Left lung (tissue), 10 donors: ENCODE measurements around the gene UNC13D. TPM values are rescaled to one million over a fixed set of nuclear protein-coding genes. Genes with fewer than 3 reads are reported as not detected.
A peak's percentile ranks its signal among the peaks of the same experiment; 100 is the strongest.

Experiments used
- ATAC-seq: fragments of 200-7000 bp; cut with Tn5 transposase; one replicate; pipeline ENCODE4 v1.9.1; 2020; ENCODE audit warnings: moderate library complexity
- DNase-seq, 4 donors: peaks; one replicate each; pipeline ENCODE4 v3.0.0-alpha.2; 2013 to 2020
- H3K27ac ChIP-seq, 2 donors: fragments of 200-600 bp; sonication (generic) in 1 of 2; one replicate each; pipeline versions ENCODE4 v1.5.0 to v1.8.0; 2020 to 2021
- H3K27me3 ChIP-seq, 2 donors: fragments of 200-600 bp; sonication (generic) in 1 of 2; one replicate each; pipeline versions ENCODE4 v1.5.0 to v1.8.0; 2020 to 2021
- H3K36me3 ChIP-seq, 2 donors: fragments of 200-600 bp; sonication (generic) in 1 of 2; one replicate each; pipeline versions ENCODE4 v1.5.0 to v1.8.0; 2020 to 2021
- H3K4me1 ChIP-seq, 2 donors: fragments of 200-600 bp; one replicate each; pipeline ENCODE4 v1.8.0; 2021
- H3K4me3 ChIP-seq, 2 donors: fragments of 200-600 bp; sonication (generic) in 1 of 2; one replicate each; pipeline versions ENCODE4 v1.5.0 to v1.8.0; 2020 to 2021; ENCODE audit warnings: mild to moderate bottlenecking in 1 of 2
- H3K9me3 ChIP-seq, 2 donors: fragments of 200-600 bp; sonication (generic) in 1 of 2; one replicate each; pipeline versions ENCODE4 v1.5.0 to v1.8.0; 2020 to 2021
- CTCF ChIP-seq, 2 donors: fragments of 200-600 bp; sonication (generic) in 1 of 2; IDR thresholded peaks; one replicate each; pipeline versions ENCODE4 v1.5.0 to v1.8.0; 2021; ENCODE audit warnings: antibody characterized with exemption in 2 of 2
- intact Hi-C, 2 donors: fragments of 100-400 bp; cut with DNase I; formaldehyde crosslinking; loops; one replicate each; pipeline versions ENCODE4 v1.11.2 to v1.14.2; 2022
- polyA plus RNA-seq, 6 donors: library from polyadenylated mRNA; unstranded; fragments of 120-200 nt; gene quantifications; one replicate each; pipeline ENCODE4 v1.2.1, GENCODE V29; 2013; ENCODE audit not compliant: insufficient read length in 6 of 6
- total RNA-seq, 2 donors: library from RNA; stranded (reverse); fragmentation: NEBNext Ultra II Directional; extraction: Animal tissue kit (Norgen Biotek cat#: 25700); gene quantifications; one replicate each; pipeline ENCODE4 v1.2.1, GENCODE V29; 2021
- donor health status: DM: no; HTN: yes; CAD: no.
- donor health status: DM: no; HTN: no; CAD: no.

Gene UNC13D
- total and polyA plus RNA-seq, 8 donors: 24.9 to 91.4 (median 40.1) TPM

DNA sequence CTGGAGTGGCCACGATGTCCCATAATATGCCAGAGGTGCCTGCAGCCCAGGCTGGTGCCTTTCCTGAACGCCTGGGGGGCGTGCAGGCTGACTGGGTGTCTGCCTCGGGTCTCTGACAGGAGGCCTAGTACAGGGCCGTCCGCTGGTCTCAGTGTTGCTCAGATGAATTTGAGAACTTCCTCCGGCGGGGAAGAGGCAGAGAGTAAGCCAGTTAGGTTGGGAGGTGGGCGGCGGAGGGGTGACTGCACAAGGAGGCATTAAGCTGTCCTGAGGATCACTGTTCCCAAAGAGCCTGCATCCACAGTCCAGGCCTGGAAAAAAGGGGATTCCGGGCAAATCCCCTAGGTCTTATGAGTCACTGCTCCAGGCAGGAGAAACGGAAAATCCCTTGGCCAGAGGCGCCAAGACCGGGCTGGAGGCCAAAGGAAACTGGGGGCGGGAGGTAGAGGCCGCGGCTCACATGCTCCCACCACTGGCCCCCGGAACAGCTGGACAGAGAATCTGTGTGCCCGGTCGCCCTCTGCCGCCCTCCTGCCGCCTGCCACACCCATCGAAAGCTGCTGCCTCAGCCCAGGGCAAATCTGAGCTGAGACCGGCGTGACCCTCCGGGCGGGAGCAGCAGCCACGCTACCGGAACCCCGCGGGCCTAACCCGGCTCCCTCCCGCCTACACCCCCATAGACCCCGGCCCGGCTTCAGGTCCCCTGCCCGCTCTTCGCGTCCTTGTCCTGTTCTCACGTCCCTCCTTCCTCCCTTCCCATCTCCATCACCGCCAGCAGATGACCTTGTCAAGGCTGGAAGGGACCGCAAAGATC lies 32.9 kb upstream of the UNC13D start:
- Histone ChIP-seq H3K27ac (peak overlapping the region; percentile 90 to 94), H3K27me3 (peaks cover 0 to 39% of the 10 kb centered on the region in 2 donors), H3K36me3 (peaks cover 0 to 22% of the 10 kb centered on the region in 2 donors), H3K9me3 (no peaks in the 10 kb centered on the region), H3K4me3 (peak overlapping the region; percentile 58 to 74), H3K4me1 (peaks cover 29 to 71% of the 10 kb centered on the region in 2 donors)
- intact Hi-C loops: no loop called here
- DNase-seq (peak; percentile 87 to 93 (median 92)), ATAC-seq (peak; percentile 60)
- TF ChIP-seq CTCF (IDR thresholded peaks at IDR 0.05): no peak

GRCh38 chr17:75876190-75876937 lies 32.2 kb upstream of the UNC13D start:
- peaks cover 29 to 72% of the 10 kb centered on the region in 2 donors for H3K4me1 ChIP-seq
- intact Hi-C loops: no loop called here
- peaks cover 0 to 22% of the 10 kb centered on the region in 2 donors for H3K36me3 ChIP-seq
- no peaks in the 10 kb centered on the region for H3K9me3 ChIP-seq
- H3K27ac ChIP-seq: peak overlapping the region; percentile 90 to 94
- H3K27me3 ChIP-seq: peaks cover 0 to 39% of the 10 kb centered on the region in 2 donors
- DNase-seq: peak in 1 of 4 donors; percentile 77
- peak; percentile 23 for ATAC-seq
- peak in 1 of 2 donors; percentile 40 for TF ChIP-seq CTCF (IDR thresholded peaks at IDR 0.05)
- peak overlapping the region; percentile 58 to 74 for H3K4me3 ChIP-seq

GRCh38 chr17:75875940-75876189 lies 31.7 kb upstream of the UNC13D start:
- peaks cover 0 to 39% of the 10 kb centered on the region in 2 donors for H3K27me3 ChIP-seq
- intact Hi-C loops: no loop called here
- TF ChIP-seq CTCF (IDR thresholded peaks at IDR 0.05): no peak
- DNase-seq: peak in 1 of 4 donors; percentile 89
- peaks cover 0 to 22% of the 10 kb centered on the region in 2 donors for H3K36me3 ChIP-seq
- H3K4me3 ChIP-seq: peak overlapping the region in 1 of 2 donors; percentile 74
- H3K4me1 ChIP-seq: peaks cover 29 to 72% of the 10 kb centered on the region in 2 donors
- peak; percentile 38 for ATAC-seq
- H3K9me3 ChIP-seq: no peaks in the 10 kb centered on the region
- peak overlapping the region; percentile 90 to 94 for H3K27ac ChIP-seq

- intact Hi-C loops: no loop called here
Observed at GRCh38 chr17:75875182-75875939, 31.2 kb upstream of the UNC13D start.

More at GRCh38 chr17:75875182-75875939, 31.2 kb upstream of the UNC13D start:
- ATAC-seq: no peak
- Histone ChIP-seq H3K4me3 (peak overlapping the region in 1 of 2 donors; percentile 74), H3K36me3 (peaks cover 0 to 22% of the 10 kb centered on the region in 2 donors), H3K27me3 (peaks cover 0 to 39% of the 10 kb centered on the region in 2 donors), H3K27ac (peak overlapping the region; percentile 90 to 94), H3K9me3 (no peaks in the 10 kb centered on the region), H3K4me1 (peaks cover 29 to 72% of the 10 kb centered on the region in 2 donors)
- no peak for TF ChIP-seq CTCF (IDR thresholded peaks at IDR 0.05)
- DNase-seq: peak in 1 of 4 donors; percentile 53
